Measurements from ENCODE around the gene NFE2L2. TPM values are rescaled to one million over a fixed set of nuclear protein-coding genes. Genes with fewer than 3 reads are reported as not detected.

The NFE2L2 gene
- total RNA-seq, 1 experiment from 2014 or later: 104 TPM

DNA sequence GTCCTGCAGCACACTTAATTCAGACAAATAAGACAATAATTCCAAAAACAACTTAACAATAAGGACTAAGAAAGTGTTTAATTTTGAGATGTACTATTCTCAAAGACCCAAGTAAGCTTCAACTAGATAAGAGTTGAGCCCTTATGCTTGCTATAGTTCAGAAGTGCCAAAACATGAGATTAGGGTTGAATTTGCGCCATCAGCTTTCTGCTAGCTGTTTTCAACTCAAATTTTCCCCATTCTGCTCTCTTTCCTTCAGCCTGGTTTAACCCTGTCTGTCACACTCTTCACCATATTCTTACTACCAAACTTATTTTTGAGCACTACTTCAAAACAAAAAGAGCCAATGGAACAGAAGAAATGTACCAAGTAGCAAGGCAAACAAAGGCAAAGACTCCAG lies 4.1 kb downstream of the NFE2L2 start:
- no peak for TF ChIP-seq SIN3A (IDR thresholded peaks at IDR 0.05; ENCODE audit: borderline replicate concordance, insufficient read depth, low read depth, low read length)
- TF ChIP-seq, protein P1, sequence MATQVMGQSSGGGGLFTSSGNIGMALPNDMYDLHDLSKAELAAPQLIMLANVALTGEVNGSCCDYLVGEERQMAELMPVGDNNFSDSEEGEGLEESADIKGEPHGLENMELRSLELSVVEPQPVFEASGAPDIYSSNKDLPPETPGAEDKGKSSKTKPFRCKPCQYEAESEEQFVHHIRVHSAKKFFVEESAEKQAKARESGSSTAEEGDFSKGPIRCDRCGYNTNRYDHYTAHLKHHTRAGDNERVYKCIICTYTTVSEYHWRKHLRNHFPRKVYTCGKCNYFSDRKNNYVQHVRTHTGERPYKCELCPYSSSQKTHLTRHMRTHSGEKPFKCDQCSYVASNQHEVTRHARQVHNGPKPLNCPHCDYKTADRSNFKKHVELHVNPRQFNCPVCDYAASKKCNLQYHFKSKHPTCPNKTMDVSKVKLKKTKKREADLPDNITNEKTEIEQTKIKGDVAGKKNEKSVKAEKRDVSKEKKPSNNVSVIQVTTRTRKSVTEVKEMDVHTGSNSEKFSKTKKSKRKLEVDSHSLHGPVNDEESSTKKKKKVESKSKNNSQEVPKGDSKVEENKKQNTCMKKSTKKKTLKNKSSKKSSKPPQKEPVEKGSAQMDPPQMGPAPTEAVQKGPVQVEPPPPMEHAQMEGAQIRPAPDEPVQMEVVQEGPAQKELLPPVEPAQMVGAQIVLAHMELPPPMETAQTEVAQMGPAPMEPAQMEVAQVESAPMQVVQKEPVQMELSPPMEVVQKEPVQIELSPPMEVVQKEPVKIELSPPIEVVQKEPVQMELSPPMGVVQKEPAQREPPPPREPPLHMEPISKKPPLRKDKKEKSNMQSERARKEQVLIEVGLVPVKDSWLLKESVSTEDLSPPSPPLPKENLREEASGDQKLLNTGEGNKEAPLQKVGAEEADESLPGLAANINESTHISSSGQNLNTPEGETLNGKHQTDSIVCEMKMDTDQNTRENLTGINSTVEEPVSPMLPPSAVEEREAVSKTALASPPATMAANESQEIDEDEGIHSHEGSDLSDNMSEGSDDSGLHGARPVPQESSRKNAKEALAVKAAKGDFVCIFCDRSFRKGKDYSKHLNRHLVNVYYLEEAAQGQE (IDR thresholded peaks at IDR 0.05; ENCODE audit: insufficient read depth in 1 of 2, low read depth in 2 of 2, low read length in 1 of 2): no peak
- TF ChIP-seq, protein P2, sequence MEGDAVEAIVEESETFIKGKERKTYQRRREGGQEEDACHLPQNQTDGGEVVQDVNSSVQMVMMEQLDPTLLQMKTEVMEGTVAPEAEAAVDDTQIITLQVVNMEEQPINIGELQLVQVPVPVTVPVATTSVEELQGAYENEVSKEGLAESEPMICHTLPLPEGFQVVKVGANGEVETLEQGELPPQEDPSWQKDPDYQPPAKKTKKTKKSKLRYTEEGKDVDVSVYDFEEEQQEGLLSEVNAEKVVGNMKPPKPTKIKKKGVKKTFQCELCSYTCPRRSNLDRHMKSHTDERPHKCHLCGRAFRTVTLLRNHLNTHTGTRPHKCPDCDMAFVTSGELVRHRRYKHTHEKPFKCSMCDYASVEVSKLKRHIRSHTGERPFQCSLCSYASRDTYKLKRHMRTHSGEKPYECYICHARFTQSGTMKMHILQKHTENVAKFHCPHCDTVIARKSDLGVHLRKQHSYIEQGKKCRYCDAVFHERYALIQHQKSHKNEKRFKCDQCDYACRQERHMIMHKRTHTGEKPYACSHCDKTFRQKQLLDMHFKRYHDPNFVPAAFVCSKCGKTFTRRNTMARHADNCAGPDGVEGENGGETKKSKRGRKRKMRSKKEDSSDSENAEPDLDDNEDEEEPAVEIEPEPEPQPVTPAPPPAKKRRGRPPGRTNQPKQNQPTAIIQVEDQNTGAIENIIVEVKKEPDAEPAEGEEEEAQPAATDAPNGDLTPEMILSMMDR (IDR thresholded peaks at IDR 0.05): no peak
- TF ChIP-seq TCF7L2 (IDR thresholded peaks at IDR 0.05; ENCODE audit: low read depth, low read length): no peak
- no peak for TF ChIP-seq POLR2AphosphoS5 (IDR thresholded peaks at IDR 0.05; ENCODE audit: low read depth, low read length)
- H3K27me3 ChIP-seq (ENCODE audit: control insufficient read depth, insufficient read depth, low read length): no peaks in the 10 kb centered on the region
- H3K4me1 ChIP-seq (ENCODE audit: control insufficient read depth, insufficient read depth, low read length): peaks cover 41% of the 10 kb centered on the region
- in situ Hi-C loops (cut with HindIII; ENCODE audit: low pct_unique_long_range_greater_than_20kb, low sequenced_read_pairs) (no loop called here), intact Hi-C loops (cut with micrococcal nuclease; ENCODE audit: unreplicated experiment) (no loop called here)
- H3K4me3 ChIP-seq (ENCODE audit: low read depth in 2 of 2, low read length in 2 of 2): peak overlapping the region; percentile 69 to 75
- POLR2A ChIA-PET: interaction anchor here (1.2 kb wide), 1 partner anchor 12 kb away, joined by 3 read pairs; no protein-coding TSS in a partner anchor
- no peak for ATAC-seq
- no peak for DNase-seq (ENCODE audit: low read depth, low spot score)
- CTCF ChIA-PET: no interaction called here
- H3K27ac ChIP-seq (ENCODE audit: low read length): peak overlapping the region; percentile 62
- H3K9me3 ChIP-seq (ENCODE audit: control insufficient read depth, insufficient read depth, low read depth, low read length): peaks cover 3% of the 10 kb centered on the region; the same call in 1 of the 2 replicates
- H3K36me3 ChIP-seq (ENCODE audit: control insufficient read depth, insufficient read depth, low read length): peaks cover 6% of the 10 kb centered on the region; the same call in 1 of the 2 replicates
- BruUV-seq (replicated peaks): no TSS peak

DNA sequence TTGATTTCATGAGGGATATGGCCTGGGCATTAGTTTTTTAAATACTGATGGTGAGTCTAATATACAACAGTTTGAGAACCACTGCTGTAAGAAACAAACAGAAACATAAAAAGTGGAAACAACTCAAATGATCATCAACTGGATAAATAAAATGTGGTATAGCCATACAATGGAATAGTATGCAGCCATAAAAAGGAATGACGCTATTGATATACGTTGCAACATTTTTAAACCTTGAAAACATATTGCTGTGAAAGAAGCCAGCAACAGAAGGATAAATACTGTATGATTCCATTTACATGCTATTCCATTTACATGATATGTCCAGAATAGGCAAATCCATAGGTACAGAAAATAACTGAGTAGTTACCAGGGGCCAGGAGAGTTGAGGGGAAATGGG lies 6.5 kb downstream of the NFE2L2 start:
- no peak overlapping the region for H3K4me3 ChIP-seq (ENCODE audit: low read depth in 2 of 2, low read length in 2 of 2)
- CTCF ChIA-PET: no interaction called here
- POLR2A ChIA-PET: no interaction called here
- DNase-seq (ENCODE audit: low read depth, low spot score): no peak
- H3K9me3 ChIP-seq (ENCODE audit: control insufficient read depth, insufficient read depth, low read depth, low read length): peaks cover 3% of the 10 kb centered on the region; the same call in 1 of the 2 replicates
- no peak for TF ChIP-seq SIN3A (IDR thresholded peaks at IDR 0.05; ENCODE audit: borderline replicate concordance, insufficient read depth, low read depth, low read length)
- TF ChIP-seq, protein P1 (IDR thresholded peaks at IDR 0.05; ENCODE audit: insufficient read depth in 1 of 2, low read depth in 2 of 2, low read length in 1 of 2): no peak
- no peak for TF ChIP-seq POLR2AphosphoS5 (IDR thresholded peaks at IDR 0.05; ENCODE audit: low read depth, low read length)
- TF ChIP-seq, protein P2 (IDR thresholded peaks at IDR 0.05): no peak
- TF ChIP-seq TCF7L2 (IDR thresholded peaks at IDR 0.05; ENCODE audit: low read depth, low read length): no peak
- intact Hi-C loops (cut with micrococcal nuclease; ENCODE audit: unreplicated experiment): no loop called here
- ATAC-seq: no peak
- H3K27me3 ChIP-seq (ENCODE audit: control insufficient read depth, insufficient read depth, low read length): no peaks in the 10 kb centered on the region
- H3K27ac ChIP-seq (ENCODE audit: low read length): no peak overlapping the region
- BruUV-seq (replicated peaks): no TSS peak
- peaks cover 6% of the 10 kb centered on the region; the same call in 1 of the 2 replicates for H3K36me3 ChIP-seq (ENCODE audit: control insufficient read depth, insufficient read depth, low read length)
- H3K4me1 ChIP-seq (ENCODE audit: control insufficient read depth, insufficient read depth, low read length): peaks cover 64% of the 10 kb centered on the region
- in situ Hi-C loops (cut with HindIII; ENCODE audit: low pct_unique_long_range_greater_than_20kb, low sequenced_read_pairs): no loop called here

Measured in Panc1 (cell line).